Measurements from ENCODE around the gene MAP2K2.

- TF ChIP-seq EZH2 (IDR thresholded peaks at IDR 0.05; ENCODE audit: insufficient read depth, poor library complexity, severe bottlenecking): no peak
- TF ChIP-seq EZH2phosphoT487 (IDR thresholded peaks at IDR 0.05; ENCODE audit: insufficient read depth, low read depth): no peak
Observed at GRCh38 chr19:4114181-4114580, 9.7 kb downstream of the MAP2K2 start.

All from GM23248 (cell line).